Astrocyte (in vitro differentiated cells and primary cell): ENCODE data around the gene FAM227B. TPM values are rescaled to one million over a fixed set of nuclear protein-coding genes. Genes with fewer than 3 reads are reported as not detected.
"Not testable (repeated sequence)": the region's sequence is repeated elsewhere in the genome, so short reads cannot be mapped to it uniquely, and the experiment has no call there.

Experiments
- DNase-seq: peaks from one replicate; pipeline ENCODE4 v3.0.0-alpha.2; 2010; ENCODE audit warnings: low read depth
- FAIRE-seq: peaks from 2 replicates; lab custom pipeline; 2011; peaks lifted over from hg19 to GRCh38; lab: Jason Lieb, UNC
- H2AFZ ChIP-seq: 2 replicates; pipeline ENCODE4 v1.6.0; 2012; ENCODE audit warnings: low read depth, low read length, inconsistent platforms
- H3K27ac ChIP-seq: 2 replicates; pipeline ENCODE4 v1.5.1; 2011; ENCODE audit warnings: low read depth, low read length, inconsistent platforms
- H3K27me3 ChIP-seq: 2 replicates; pipeline ENCODE4 v1.6.0; 2011; ENCODE audit warnings: low read length, inconsistent platforms; ENCODE audit not compliant: insufficient read depth
- H3K36me3 ChIP-seq: 2 replicates; pipeline ENCODE4 v1.5.1; 2011; ENCODE audit warnings: low read length, inconsistent platforms; ENCODE audit not compliant: insufficient read depth
- H3K4me1 ChIP-seq: 2 replicates; pipeline ENCODE4 v1.5.1; 2011; ENCODE audit warnings: low read length, inconsistent platforms; ENCODE audit not compliant: insufficient read depth
- H3K4me2 ChIP-seq: 2 replicates; pipeline ENCODE4 v1.6.0; 2012; ENCODE audit warnings: low read length, inconsistent platforms
- H3K4me3 ChIP-seq: 2 replicates; pipeline ENCODE4 v1.5.1; 2011; ENCODE audit warnings: low read depth, mild to moderate bottlenecking, low read length, inconsistent platforms; ENCODE audit not compliant: insufficient read depth
- H3K79me2 ChIP-seq: 2 replicates; pipeline ENCODE4 v1.6.0; 2012; ENCODE audit warnings: mild to moderate bottlenecking, low read length, inconsistent platforms; ENCODE audit not compliant: insufficient read depth
- H3K9ac ChIP-seq: 2 replicates; pipeline ENCODE4 v1.6.0; 2012; ENCODE audit warnings: mild to moderate bottlenecking, low read length, inconsistent platforms
- H3K9me3 ChIP-seq: 2 replicates; pipeline ENCODE4 v1.5.1; 2012; ENCODE audit warnings: low read depth, mild to moderate bottlenecking, low read length, inconsistent platforms; ENCODE audit not compliant: insufficient read depth
- H4K20me1 ChIP-seq: 2 replicates; pipeline ENCODE4 v1.6.0; 2012; ENCODE audit warnings: low read length, inconsistent platforms; ENCODE audit not compliant: insufficient read depth
- H3K27ac Mint-ChIP-seq: one replicate; pipeline ENCODE4 v1.8.0; 2021; ENCODE audit warnings: mild to moderate bottlenecking, mixed read lengths; ENCODE audit not compliant: unreplicated experiment
- H3K27me3 Mint-ChIP-seq: one replicate; pipeline ENCODE4 v1.8.0; 2021; ENCODE audit warnings: low read depth, mixed read lengths; ENCODE audit not compliant: unreplicated experiment
- H3K36me3 Mint-ChIP-seq: one replicate; pipeline ENCODE4 v1.8.0; 2021; ENCODE audit warnings: low read depth, mixed read lengths; ENCODE audit not compliant: unreplicated experiment
- H3K4me1 Mint-ChIP-seq: one replicate; pipeline ENCODE4 v1.8.0; 2021; ENCODE audit warnings: low read depth, mixed read lengths; ENCODE audit not compliant: unreplicated experiment
- H3K4me3 Mint-ChIP-seq: one replicate; pipeline ENCODE4 v1.8.0; 2021; ENCODE audit warnings: mild to moderate bottlenecking, moderate library complexity, mixed read lengths; ENCODE audit not compliant: unreplicated experiment
- H3K9me3 Mint-ChIP-seq: one replicate; pipeline ENCODE4 v1.8.0; 2021; ENCODE audit warnings: mild to moderate bottlenecking, mixed read lengths; ENCODE audit not compliant: unreplicated experiment
- CTCF ChIP-seq: IDR thresholded peaks from 2 replicates; pipeline ENCODE4 v1.5.1; 2011; ENCODE audit warnings: low read depth, mild to moderate bottlenecking, inconsistent platforms, low read length, moderate library complexity; ENCODE audit not compliant: insufficient read depth
- EZH2 ChIP-seq: IDR thresholded peaks from 2 replicates; pipeline ENCODE4 v1.6.1; 2012; ENCODE audit warnings: mild to moderate bottlenecking, low read length, inconsistent platforms; ENCODE audit not compliant: insufficient read depth
- total RNA-seq: library from RNA; stranded (reverse); gene quantifications from 2 replicates; pipeline ENCODE4 v1.2.1, GENCODE V29; 2021

Gene FAM227B
- total RNA-seq, 1 donor from 2014 or later = 5.7 TPM

DNA sequence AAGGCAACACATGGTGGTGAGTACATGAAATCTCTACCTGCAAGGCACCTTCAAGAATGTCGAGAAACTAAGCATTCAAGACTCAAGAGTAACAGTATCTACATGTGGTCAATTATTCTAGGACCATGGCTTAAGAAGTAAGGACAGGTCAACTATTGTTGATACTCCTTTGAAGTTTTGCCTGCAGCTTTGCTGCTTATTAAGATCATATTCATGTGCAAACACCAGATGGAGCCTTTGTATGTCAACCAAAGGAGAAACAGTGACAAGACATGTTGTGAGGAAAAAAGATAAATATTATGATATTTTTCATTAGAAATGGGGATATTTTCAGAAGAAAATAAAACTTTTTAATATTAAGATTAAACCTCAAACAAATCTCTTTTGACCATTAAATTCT lies 249.8 kb downstream of the FAM227B start:
- H3K27ac ChIP-seq = no peak overlapping the region
- H3K27me3 ChIP-seq = no peaks in the 10 kb centered on the region
- no peaks in the 10 kb centered on the region for H3K9me3 ChIP-seq
- no peak overlapping the region for H3K4me2 ChIP-seq
- H2AFZ ChIP-seq = no peak overlapping the region
- no peak for DNase-seq
- no peaks in the 10 kb centered on the region for H4K20me1 ChIP-seq
- H3K79me2 ChIP-seq = no peaks in the 10 kb centered on the region
- no peak overlapping the region for H3K4me3 Mint-ChIP-seq
- no peaks in the 10 kb centered on the region for H3K9me3 Mint-ChIP-seq
- no peak for FAIRE-seq
- no peaks in the 10 kb centered on the region for H3K4me1 ChIP-seq
- H3K36me3 Mint-ChIP-seq = no peaks in the 10 kb centered on the region
- no peak overlapping the region for H3K4me3 ChIP-seq
- TF ChIP-seq EZH2 (no peak), CTCF (no peak)
- H3K36me3 ChIP-seq = no peaks in the 10 kb centered on the region
- H3K4me1 Mint-ChIP-seq = no peaks in the 10 kb centered on the region
- H3K9ac ChIP-seq = no peak overlapping the region
- H3K27ac Mint-ChIP-seq = no peak overlapping the region
- no peaks in the 10 kb centered on the region for H3K27me3 Mint-ChIP-seq

GRCh38 chr15:49366496-49366895 lies 254.1 kb downstream of the FAM227B start:
- no peak overlapping the region for H3K27ac ChIP-seq
- no peak overlapping the region for H2AFZ ChIP-seq
- TF ChIP-seq CTCF = no peak
- no peak for TF ChIP-seq EZH2
- Mint-ChIP-seq H3K36me3 (no peaks in the 10 kb centered on the region), H3K4me3 (no peak overlapping the region), H3K9me3 (no peaks in the 10 kb centered on the region), H3K27me3 (no peaks in the 10 kb centered on the region), H3K27ac (no peak overlapping the region), H3K4me1 (no peaks in the 10 kb centered on the region)
- no peak overlapping the region for H3K9ac ChIP-seq
- FAIRE-seq (no peak), DNase-seq (no peak)
- H3K9me3 ChIP-seq = no peaks in the 10 kb centered on the region
- H3K4me3 ChIP-seq = no peak overlapping the region
- no peaks in the 10 kb centered on the region for H3K79me2 ChIP-seq
- no peaks in the 10 kb centered on the region for H3K4me1 ChIP-seq
- no peak overlapping the region for H3K4me2 ChIP-seq
- H3K27me3 ChIP-seq = no peaks in the 10 kb centered on the region
- H3K36me3 ChIP-seq = no peaks in the 10 kb centered on the region
- H4K20me1 ChIP-seq = no peaks in the 10 kb centered on the region

DNA sequence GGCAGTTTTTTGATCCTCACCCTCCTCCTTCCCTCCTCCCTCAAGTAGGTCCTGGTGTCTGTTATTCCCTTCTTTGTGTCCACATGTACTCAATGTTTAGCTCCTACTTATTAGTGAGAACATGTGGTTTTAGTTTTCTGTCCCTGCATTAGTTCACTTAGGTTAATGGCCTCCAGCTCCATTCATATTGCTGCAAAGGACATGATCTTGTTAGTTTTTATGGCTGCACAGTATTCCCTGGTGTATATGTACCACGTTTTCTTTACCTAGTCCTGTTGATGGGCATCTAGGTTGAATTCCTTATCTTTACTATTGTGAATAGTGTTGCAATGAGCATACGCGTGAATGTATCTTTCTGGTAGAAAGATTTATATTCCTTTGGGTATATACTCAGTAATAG lies 259.2 kb downstream of the FAM227B start:
- no peaks in the 10 kb centered on the region for H3K27me3 Mint-ChIP-seq
- Histone ChIP-seq H3K27ac (no peak overlapping the region), H3K27me3 (no peaks in the 10 kb centered on the region), H3K9me3 (no peaks in the 10 kb centered on the region), H4K20me1 (no peaks in the 10 kb centered on the region), H2AFZ (no peak overlapping the region), H3K4me3 (no peak overlapping the region), H3K4me2 (no peak overlapping the region), H3K4me1 (no peaks in the 10 kb centered on the region), H3K79me2 (no peaks in the 10 kb centered on the region), H3K9ac (no peak overlapping the region), H3K36me3 (no peaks in the 10 kb centered on the region)
- no peak for TF ChIP-seq CTCF
- TF ChIP-seq EZH2 = no peak
- no peaks in the 10 kb centered on the region for H3K36me3 Mint-ChIP-seq
- H3K27ac Mint-ChIP-seq = no peak overlapping the region
- peak; percentile 29 for FAIRE-seq
- H3K4me1 Mint-ChIP-seq = no peaks in the 10 kb centered on the region
- no peak overlapping the region for H3K4me3 Mint-ChIP-seq
- no peak for DNase-seq
- H3K9me3 Mint-ChIP-seq = no peaks in the 10 kb centered on the region

DNA sequence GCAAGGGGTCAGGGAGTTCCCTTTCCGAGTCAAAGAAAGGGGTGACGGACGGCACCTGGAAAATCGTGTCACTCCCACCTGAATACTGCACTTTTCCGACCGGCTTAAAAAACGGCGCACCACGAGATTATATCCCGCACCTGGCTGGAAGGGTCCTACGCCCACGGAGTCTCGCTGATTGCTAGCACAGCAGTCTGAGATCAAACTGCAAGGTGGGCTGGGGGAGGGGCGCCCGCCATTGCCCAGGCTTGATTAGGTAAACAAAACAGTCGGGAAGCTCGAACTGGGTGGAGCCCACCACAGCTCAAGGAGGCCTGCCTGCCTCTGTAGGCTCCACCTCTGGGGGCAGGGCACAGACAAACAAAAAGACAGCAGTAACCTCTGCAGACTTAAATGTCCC lies 266.2 kb downstream of the FAM227B start:
- not testable (repeated sequence) for H3K27ac Mint-ChIP-seq, H3K4me1 Mint-ChIP-seq, H3K9me3 ChIP-seq, H3K4me3 Mint-ChIP-seq, H3K27ac ChIP-seq, H4K20me1 ChIP-seq, H3K36me3 Mint-ChIP-seq, H2AFZ ChIP-seq, DNase-seq, H3K9ac ChIP-seq, H3K4me1 ChIP-seq, H3K9me3 Mint-ChIP-seq, FAIRE-seq, H3K4me2 ChIP-seq, H3K79me2 ChIP-seq, H3K27me3 ChIP-seq, H3K4me3 ChIP-seq, H3K27me3 Mint-ChIP-seq, H3K36me3 ChIP-seq
